ENCODE results near the gene NCAM1. TPM values are rescaled to one million over a fixed set of nuclear protein-coding genes. Genes with fewer than 3 reads are reported as not detected.

Gene NCAM1
- total and polyA plus RNA-seq, 9 of the 15 experiments (the other 6 are each of a cell fraction or from before 2014, with no cell fraction given), result 0.09 to 0.23 TPM; not detected in 7

DNA sequence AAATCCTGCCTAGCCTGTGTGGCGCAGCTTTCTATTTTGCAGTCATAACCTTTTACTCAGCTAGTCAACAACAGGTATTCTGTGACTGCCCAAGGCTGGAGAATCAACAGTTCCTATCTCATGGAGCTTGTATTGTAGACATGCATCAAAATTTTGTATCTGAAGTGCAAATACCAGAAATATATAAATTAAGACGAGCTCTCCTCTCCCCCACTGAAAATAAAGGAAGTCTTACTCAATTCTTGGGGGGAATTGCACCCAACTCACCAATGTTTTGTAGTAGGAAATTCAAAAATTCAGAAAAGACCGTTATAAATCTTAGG is 153.4 kb downstream of the NCAM1 start (continued):
- TF ChIP-seq, protein P1, sequence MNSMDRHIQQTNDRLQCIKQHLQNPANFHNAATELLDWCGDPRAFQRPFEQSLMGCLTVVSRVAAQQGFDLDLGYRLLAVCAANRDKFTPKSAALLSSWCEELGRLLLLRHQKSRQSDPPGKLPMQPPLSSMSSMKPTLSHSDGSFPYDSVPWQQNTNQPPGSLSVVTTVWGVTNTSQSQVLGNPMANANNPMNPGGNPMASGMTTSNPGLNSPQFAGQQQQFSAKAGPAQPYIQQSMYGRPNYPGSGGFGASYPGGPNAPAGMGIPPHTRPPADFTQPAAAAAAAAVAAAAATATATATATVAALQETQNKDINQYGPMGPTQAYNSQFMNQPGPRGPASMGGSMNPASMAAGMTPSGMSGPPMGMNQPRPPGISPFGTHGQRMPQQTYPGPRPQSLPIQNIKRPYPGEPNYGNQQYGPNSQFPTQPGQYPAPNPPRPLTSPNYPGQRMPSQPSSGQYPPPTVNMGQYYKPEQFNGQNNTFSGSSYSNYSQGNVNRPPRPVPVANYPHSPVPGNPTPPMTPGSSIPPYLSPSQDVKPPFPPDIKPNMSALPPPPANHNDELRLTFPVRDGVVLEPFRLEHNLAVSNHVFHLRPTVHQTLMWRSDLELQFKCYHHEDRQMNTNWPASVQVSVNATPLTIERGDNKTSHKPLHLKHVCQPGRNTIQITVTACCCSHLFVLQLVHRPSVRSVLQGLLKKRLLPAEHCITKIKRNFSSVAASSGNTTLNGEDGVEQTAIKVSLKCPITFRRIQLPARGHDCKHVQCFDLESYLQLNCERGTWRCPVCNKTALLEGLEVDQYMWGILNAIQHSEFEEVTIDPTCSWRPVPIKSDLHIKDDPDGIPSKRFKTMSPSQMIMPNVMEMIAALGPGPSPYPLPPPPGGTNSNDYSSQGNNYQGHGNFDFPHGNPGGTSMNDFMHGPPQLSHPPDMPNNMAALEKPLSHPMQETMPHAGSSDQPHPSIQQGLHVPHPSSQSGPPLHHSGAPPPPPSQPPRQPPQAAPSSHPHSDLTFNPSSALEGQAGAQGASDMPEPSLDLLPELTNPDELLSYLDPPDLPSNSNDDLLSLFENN (IDR thresholded peaks at IDR 0.05; ENCODE audit: low read depth in 2 of 2, low read length in 2 of 2), result no peak
- TF ChIP-seq HOXB6 (CRISPR knock-in tag; IDR thresholded peaks at IDR 0.05; ENCODE audit: borderline replicate concordance) (no peak), NR2F6 (CRISPR knock-in tag; IDR thresholded peaks at IDR 0.05) (no peak)
- TF ChIP-seq, protein P2, sequence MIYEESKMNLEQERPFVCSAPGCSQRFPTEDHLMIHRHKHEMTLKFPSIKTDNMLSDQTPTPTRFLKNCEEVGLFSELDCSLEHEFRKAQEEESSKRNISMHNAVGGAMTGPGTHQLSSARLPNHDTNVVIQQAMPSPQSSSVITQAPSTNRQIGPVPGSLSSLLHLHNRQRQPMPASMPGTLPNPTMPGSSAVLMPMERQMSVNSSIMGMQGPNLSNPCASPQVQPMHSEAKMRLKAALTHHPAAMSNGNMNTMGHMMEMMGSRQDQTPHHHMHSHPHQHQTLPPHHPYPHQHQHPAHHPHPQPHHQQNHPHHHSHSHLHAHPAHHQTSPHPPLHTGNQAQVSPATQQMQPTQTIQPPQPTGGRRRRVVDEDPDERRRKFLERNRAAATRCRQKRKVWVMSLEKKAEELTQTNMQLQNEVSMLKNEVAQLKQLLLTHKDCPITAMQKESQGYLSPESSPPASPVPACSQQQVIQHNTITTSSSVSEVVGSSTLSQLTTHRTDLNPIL (CRISPR knock-in tag; IDR thresholded peaks at IDR 0.05), result no peak

DNA sequence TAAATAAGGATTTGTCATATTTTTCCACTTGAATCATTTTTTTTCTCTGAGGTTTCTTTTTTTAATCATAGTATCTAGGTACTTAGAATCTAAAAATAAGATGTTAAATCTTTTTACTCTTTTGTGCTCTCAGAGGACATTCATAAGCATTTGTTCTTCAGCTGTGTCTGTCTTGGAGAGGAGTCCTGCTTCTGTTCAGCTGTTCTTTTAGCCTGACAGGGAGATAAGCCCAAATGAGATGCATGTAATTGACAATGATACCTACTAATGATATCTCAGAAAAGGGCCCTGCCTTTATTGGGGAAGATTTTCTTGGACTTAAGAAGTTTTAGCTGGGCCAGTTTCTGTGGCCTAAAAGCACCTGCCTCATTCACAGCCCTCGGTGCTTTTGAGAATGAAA is 156.9 kb downstream of the NCAM1 start:
- Histone ChIP-seq H3K79me2 (ENCODE audit: control insufficient read depth, insufficient read depth, low read length) (no peaks in the 10 kb centered on the region), H3K9me1 (ENCODE audit: control insufficient read depth, insufficient read depth, low read length) (no peaks in the 10 kb centered on the region), H3K4me2 (ENCODE audit: insufficient read depth, low read length) (no peak overlapping the region), H3K4me3 (no peak overlapping the region), H3K4me1 (replicated peaks in 1 of 2; ENCODE audit: control insufficient read depth in 2 of 2, insufficient read depth in 2 of 2, low read length in 2 of 2) (no peaks in the 10 kb centered on the region), H3K27ac (ENCODE audit: extremely low read depth, low read depth, low read length) (no peak overlapping the region), H2AFZ (ENCODE audit: low read depth, low read length) (no peak overlapping the region), H3K36me3 (ENCODE audit: control insufficient read depth, insufficient read depth, low read length) (no peaks in the 10 kb centered on the region), H4K20me1 (replicated peaks; ENCODE audit: control insufficient read depth, insufficient read depth, low read length) (no peaks in the 10 kb centered on the region), H3K9ac (ENCODE audit: insufficient read depth in 1 of 2, low read depth in 2 of 2, low read length in 2 of 2) (no peak overlapping the region), H3K9me3 (replicated peaks; ENCODE audit: control insufficient read depth, insufficient read depth, low read depth, low read length) (no peaks in the 10 kb centered on the region), H3K27me3 (ENCODE audit: control insufficient read depth in 2 of 2, insufficient read depth in 2 of 2, low read length in 2 of 2) (no peaks in the 10 kb centered on the region; a peak in 1 of 5 replicates)
- in situ Hi-C loops (cut with MboI), result no loop called here
- ATAC-seq (no peak), DNase-seq (ENCODE audit: extremely low read depth in 1 of 4, low spot score in 3 of 4) (no peak), FAIRE-seq (no peak)
- ChIA-PET POLR2A (no interaction called here), CTCF (ENCODE audit: low intra/inter-chr PET ratio) (no interaction called here)
- intact Hi-C loops (cut with micrococcal nuclease), result no loop called here
- no TSS peak for BruUV-seq (replicated peaks)
- WGBS (ENCODE audit: insufficient coverage, low coverage, missing lambda C conversion rate), result 8% methylated on average over 1 of the region's 1 CpG
- no peak for TF ChIP-seq CREBBP (IDR thresholded peaks at IDR 0.05; ENCODE audit: low read depth, low read length)
- TF ChIP-seq ZC3H11A (IDR thresholded peaks at IDR 0.05; ENCODE audit: low read depth, low read length), result no peak
- TF ChIP-seq, protein P3, sequence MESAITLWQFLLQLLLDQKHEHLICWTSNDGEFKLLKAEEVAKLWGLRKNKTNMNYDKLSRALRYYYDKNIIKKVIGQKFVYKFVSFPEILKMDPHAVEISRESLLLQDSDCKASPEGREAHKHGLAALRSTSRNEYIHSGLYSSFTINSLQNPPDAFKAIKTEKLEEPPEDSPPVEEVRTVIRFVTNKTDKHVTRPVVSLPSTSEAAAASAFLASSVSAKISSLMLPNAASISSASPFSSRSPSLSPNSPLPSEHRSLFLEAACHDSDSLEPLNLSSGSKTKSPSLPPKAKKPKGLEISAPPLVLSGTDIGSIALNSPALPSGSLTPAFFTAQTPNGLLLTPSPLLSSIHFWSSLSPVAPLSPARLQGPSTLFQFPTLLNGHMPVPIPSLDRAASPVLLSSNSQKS (CRISPR knock-in tag; IDR thresholded peaks at IDR 0.05), result no peak
- TF ChIP-seq, protein P4, sequence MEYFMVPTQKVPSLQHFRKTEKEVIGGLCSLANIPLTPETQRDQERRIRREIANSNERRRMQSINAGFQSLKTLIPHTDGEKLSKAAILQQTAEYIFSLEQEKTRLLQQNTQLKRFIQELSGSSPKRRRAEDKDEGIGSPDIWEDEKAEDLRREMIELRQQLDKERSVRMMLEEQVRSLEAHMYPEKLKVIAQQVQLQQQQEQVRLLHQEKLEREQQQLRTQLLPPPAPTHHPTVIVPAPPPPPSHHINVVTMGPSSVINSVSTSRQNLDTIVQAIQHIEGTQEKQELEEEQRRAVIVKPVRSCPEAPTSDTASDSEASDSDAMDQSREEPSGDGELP (CRISPR knock-in tag; IDR thresholded peaks at IDR 0.05; ENCODE audit: borderline replicate concordance), result no peak
- TF ChIP-seq CBX5 (IDR thresholded peaks at IDR 0.05; ENCODE audit: borderline replicate concordance, low read depth), result no peak

Data from K562 (cell line).